Glomerular endothelial cell (primary cell): ENCODE data around the gene ADGRL3. TPM values are rescaled to one million over a fixed set of nuclear protein-coding genes. Genes with fewer than 3 reads are reported as not detected.

ENCODE experiments used
- DNase-seq: peaks from one replicate; pipeline ENCODE4 v3.0.0-alpha.2; 2011; ENCODE audit warnings: low read depth, low spot score; ENCODE audit errors: extremely low read depth
- total RNA-seq: library from RNA; depleted of rRNA; stranded (reverse); fragments of >200 nt; gene quantifications from 2 replicates; pipeline ENCODE4 v1.2.3, GENCODE V29; 2015

Gene ADGRL3
- total RNA-seq, 1 donor from 2014 or later: 1.1 TPM

- DNase-seq: no peak
Observed at GRCh38 chr4:62023633-62024032, 823.5 kb downstream of the ADGRL3 start.

GRCh38 chr4:62028745-62029144 lies 828.6 kb downstream of the ADGRL3 start:
- no peak for DNase-seq

GRCh38 chr4:62030958-62031357 lies 830.8 kb downstream of the ADGRL3 start:
- DNase-seq: no peak

- DNase-seq: no peak
Observed at GRCh38 chr4:62037571-62037970, 837.4 kb downstream of the ADGRL3 start.

GRCh38 chr4:62051332-62051731 lies 851.2 kb downstream of the ADGRL3 start:
- no peak for DNase-seq

- DNase-seq: no peak
Observed at GRCh38 chr4:62053974-62054373, 853.8 kb downstream of the ADGRL3 start.

- DNase-seq: no peak
Observed at GRCh38 chr4:62057031-62057430, 856.9 kb downstream of the ADGRL3 start.

GRCh38 chr4:62058571-62058970 lies 858.4 kb downstream of the ADGRL3 start:
- DNase-seq: no peak

GRCh38 chr4:62070291-62070852 lies 870.2 kb downstream of the ADGRL3 start:
- DNase-seq: no peak

GRCh38 chr4:62075089-62075488 lies 875.0 kb downstream of the ADGRL3 start:
- no peak for DNase-seq

- no peak for DNase-seq
Observed at GRCh38 chr4:62075521-62075920, 875.4 kb downstream of the ADGRL3 start.

GRCh38 chr4:62077406-62077805 lies 877.3 kb downstream of the ADGRL3 start:
- DNase-seq: no peak

- DNase-seq: no peak
Observed at GRCh38 chr4:62080431-62080830, 880.3 kb downstream of the ADGRL3 start.

GRCh38 chr4:62087706-62088105 lies 887.6 kb downstream of the ADGRL3 start:
- no peak for DNase-seq

- DNase-seq: no peak
Observed at GRCh38 chr4:62093735-62094134, 893.6 kb downstream of the ADGRL3 start.

- no peak for DNase-seq
Observed at GRCh38 chr4:62096881-62097280, 896.8 kb downstream of the ADGRL3 start.

GRCh38 chr4:62115216-62115615 lies 915.1 kb downstream of the ADGRL3 start:
- no peak for DNase-seq

- no peak for DNase-seq
Observed at GRCh38 chr4:62117886-62118285, 917.8 kb downstream of the ADGRL3 start.

- no peak for DNase-seq
Observed at GRCh38 chr4:62118558-62118957, 918.4 kb downstream of the ADGRL3 start.

GRCh38 chr4:62119195-62119594 lies 919.1 kb downstream of the ADGRL3 start:
- no peak for DNase-seq

GRCh38 chr4:62126064-62126732 lies 926.1 kb downstream of the ADGRL3 start:
- no peak for DNase-seq
